Measurements from ENCODE around the gene KCNAB2. TPM values are rescaled to one million over a fixed set of nuclear protein-coding genes. Genes with fewer than 3 reads are reported as not detected.

Gene KCNAB2
- total and polyA plus RNA-seq, 4 donors, result 1.8 to 5.9 (median 4.5) TPM

DNA sequence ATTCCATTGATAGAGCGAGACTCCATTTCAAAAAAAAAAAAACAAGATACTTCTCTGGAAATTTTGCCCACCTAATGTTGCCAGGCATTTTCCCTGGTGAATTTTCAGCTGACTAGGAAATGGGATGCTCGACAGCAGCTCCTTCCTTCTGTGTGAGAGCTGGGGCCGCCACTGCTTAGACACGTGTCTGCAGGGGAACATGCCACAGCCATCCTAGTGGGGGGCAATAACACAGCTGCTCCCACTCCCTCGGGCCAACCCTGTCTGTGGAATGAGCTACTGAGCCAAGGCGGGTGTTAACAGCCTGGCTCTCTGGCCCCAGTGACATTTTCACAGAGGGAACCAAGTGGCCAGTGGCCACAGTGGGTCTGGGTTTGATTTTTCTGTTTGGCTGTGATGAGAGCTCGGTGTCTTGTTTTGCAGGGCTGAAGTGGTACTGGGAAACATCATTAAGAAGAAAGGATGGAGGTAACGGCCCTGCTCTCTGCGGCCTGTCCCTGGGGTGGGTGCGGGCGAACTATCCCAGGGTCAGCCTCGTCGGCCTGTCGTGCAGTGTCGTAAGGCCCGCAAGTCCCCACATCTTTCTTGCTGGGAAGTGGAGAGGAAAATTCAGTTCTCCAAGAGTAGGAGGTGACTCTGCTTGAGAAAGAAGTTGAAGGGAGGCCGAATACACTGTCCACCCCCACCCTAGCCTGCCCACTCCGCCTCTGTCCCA, 39.2 kb downstream of the KCNAB2 start:
- TF ChIP-seq RXRA (IDR thresholded peaks at IDR 0.05), result no peak
- Histone ChIP-seq H3K27me3 (ENCODE audit: control insufficient read depth in 4 of 4, insufficient read depth in 4 of 4, low read length in 3 of 4) (no peaks in the 10 kb centered on the region), H3K9ac (ENCODE audit: low read depth in 1 of 2, low read length in 2 of 2) (no peak overlapping the region), H3K36me3 (ENCODE audit: control insufficient read depth in 4 of 4, insufficient read depth in 3 of 4, low read depth in 1 of 4, low read length in 3 of 4) (no peaks in the 10 kb centered on the region), H3K4me1 (ENCODE audit: control insufficient read depth in 4 of 4, insufficient read depth in 4 of 4, low read length in 3 of 4) (no peaks in the 10 kb centered on the region), H3K27ac (ENCODE audit: low read depth in 1 of 2, low read length in 2 of 2) (no peak overlapping the region), H3K9me3 (ENCODE audit: control insufficient read depth in 4 of 4, low read length in 3 of 4) (no peaks in the 10 kb centered on the region), H3K4me3 (ENCODE audit: low read depth in 1 of 3, low read length in 3 of 3) (no peak overlapping the region)
- DNase-seq (ENCODE audit: low spot score), result no peak
- 77% methylated on average over 18 of the region's 18 CpGs for WGBS

DNA sequence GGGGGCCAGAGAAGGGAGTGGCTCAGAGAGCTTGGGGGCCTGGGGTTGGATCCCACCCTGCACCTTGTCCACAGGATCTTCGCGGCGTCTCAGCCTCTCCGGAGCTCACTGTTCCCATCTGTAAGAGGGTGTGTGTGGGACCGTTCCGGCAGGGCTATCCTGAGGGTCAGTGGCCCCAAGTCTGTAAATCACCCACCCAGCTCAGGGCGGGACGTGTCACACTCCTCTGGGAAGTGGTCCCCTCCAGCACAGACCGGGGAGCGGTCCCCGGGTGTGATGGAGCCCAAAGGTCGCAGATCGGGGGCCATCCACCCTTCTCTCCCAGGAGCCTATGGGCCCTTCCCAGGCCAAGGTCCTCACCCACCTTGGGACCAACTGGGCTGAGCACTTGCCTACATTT, 40.0 kb downstream of the KCNAB2 start:
- Histone ChIP-seq H3K9ac (ENCODE audit: low read depth in 1 of 2, low read length in 2 of 2) (no peak overlapping the region), H3K4me3 (ENCODE audit: low read depth in 1 of 3, low read length in 3 of 3) (no peak overlapping the region), H3K4me1 (ENCODE audit: control insufficient read depth in 4 of 4, insufficient read depth in 4 of 4, low read length in 3 of 4) (no peaks in the 10 kb centered on the region), H3K36me3 (ENCODE audit: control insufficient read depth in 4 of 4, insufficient read depth in 3 of 4, low read depth in 1 of 4, low read length in 3 of 4) (no peaks in the 10 kb centered on the region), H3K9me3 (ENCODE audit: control insufficient read depth in 4 of 4, low read length in 3 of 4) (no peaks in the 10 kb centered on the region), H3K27ac (ENCODE audit: low read depth in 1 of 2, low read length in 2 of 2) (no peak overlapping the region), H3K27me3 (ENCODE audit: control insufficient read depth in 4 of 4, insufficient read depth in 4 of 4, low read length in 3 of 4) (no peaks in the 10 kb centered on the region)
- DNase-seq (ENCODE audit: low spot score), result no peak
- 90% methylated on average over 13 of the region's 13 CpGs for WGBS
- TF ChIP-seq JUND (IDR thresholded peaks at IDR 0.05) (no peak), GABPA (IDR thresholded peaks at IDR 0.05 in 1 of 2, conservative IDR thresholded peaks at IDR 0.05 in 1 of 2) (no peak), RXRA (IDR thresholded peaks at IDR 0.05) (no peak), YY1 (IDR thresholded peaks at IDR 0.05) (no peak), EGR1 (IDR thresholded peaks at IDR 0.05; ENCODE audit: low read depth in 2 of 2) (no peak), HNF4A (conservative IDR thresholded peaks at IDR 0.05) (no peak), FOXA2 (IDR thresholded peaks at IDR 0.05) (no peak), SP1 (IDR thresholded peaks at IDR 0.05) (no peak), RAD21 (IDR thresholded peaks at IDR 0.05) (no peak), FOXA1 (IDR thresholded peaks at IDR 0.05) (no peak), TAF1 (conservative IDR thresholded peaks at IDR 0.05) (no peak)
- TF ChIP-seq, protein P1, sequence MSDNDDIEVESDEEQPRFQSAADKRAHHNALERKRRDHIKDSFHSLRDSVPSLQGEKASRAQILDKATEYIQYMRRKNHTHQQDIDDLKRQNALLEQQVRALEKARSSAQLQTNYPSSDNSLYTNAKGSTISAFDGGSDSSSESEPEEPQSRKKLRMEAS (IDR thresholded peaks at IDR 0.05), result no peak
- TF ChIP-seq, protein P2, sequence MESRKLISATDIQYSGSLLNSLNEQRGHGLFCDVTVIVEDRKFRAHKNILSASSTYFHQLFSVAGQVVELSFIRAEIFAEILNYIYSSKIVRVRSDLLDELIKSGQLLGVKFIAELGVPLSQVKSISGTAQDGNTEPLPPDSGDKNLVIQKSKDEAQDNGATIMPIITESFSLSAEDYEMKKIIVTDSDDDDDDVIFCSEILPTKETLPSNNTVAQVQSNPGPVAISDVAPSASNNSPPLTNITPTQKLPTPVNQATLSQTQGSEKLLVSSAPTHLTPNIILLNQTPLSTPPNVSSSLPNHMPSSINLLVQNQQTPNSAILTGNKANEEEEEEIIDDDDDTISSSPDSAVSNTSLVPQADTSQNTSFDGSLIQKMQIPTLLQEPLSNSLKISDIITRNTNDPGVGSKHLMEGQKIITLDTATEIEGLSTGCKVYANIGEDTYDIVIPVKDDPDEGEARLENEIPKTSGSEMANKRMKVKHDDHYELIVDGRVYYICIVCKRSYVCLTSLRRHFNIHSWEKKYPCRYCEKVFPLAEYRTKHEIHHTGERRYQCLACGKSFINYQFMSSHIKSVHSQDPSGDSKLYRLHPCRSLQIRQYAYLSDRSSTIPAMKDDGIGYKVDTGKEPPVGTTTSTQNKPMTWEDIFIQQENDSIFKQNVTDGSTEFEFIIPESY (IDR thresholded peaks at IDR 0.05), result no peak
- TF ChIP-seq, protein P3, sequence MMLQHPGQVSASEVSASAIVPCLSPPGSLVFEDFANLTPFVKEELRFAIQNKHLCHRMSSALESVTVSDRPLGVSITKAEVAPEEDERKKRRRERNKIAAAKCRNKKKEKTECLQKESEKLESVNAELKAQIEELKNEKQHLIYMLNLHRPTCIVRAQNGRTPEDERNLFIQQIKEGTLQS (IDR thresholded peaks at IDR 0.05), result no peak
- TF ChIP-seq, protein P4, sequence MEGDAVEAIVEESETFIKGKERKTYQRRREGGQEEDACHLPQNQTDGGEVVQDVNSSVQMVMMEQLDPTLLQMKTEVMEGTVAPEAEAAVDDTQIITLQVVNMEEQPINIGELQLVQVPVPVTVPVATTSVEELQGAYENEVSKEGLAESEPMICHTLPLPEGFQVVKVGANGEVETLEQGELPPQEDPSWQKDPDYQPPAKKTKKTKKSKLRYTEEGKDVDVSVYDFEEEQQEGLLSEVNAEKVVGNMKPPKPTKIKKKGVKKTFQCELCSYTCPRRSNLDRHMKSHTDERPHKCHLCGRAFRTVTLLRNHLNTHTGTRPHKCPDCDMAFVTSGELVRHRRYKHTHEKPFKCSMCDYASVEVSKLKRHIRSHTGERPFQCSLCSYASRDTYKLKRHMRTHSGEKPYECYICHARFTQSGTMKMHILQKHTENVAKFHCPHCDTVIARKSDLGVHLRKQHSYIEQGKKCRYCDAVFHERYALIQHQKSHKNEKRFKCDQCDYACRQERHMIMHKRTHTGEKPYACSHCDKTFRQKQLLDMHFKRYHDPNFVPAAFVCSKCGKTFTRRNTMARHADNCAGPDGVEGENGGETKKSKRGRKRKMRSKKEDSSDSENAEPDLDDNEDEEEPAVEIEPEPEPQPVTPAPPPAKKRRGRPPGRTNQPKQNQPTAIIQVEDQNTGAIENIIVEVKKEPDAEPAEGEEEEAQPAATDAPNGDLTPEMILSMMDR (IDR thresholded peaks at IDR 0.05; ENCODE audit: low read depth, low read length, missing input control), result no peak

All from liver (tissue), 9 donors.